HepG2 (cell line): ENCODE results near the gene SNX15. TPM values are rescaled to one million over a fixed set of nuclear protein-coding genes. Genes with fewer than 3 reads are reported as not detected.

Source experiments
- CREM ChIP-seq, 2 experiments: sonication (generic) in 1 of 2; formaldehyde crosslinking in 1 of 2; IDR thresholded peaks; 2 replicates each; pipeline versions ENCODE4 v1.4.0 to v1.6.1; 2016 to 2020; ENCODE audit warnings: antibody characterized with exemption in 1 of 2, mild to moderate bottlenecking in 1 of 2, missing genetic modification reagents in 1 of 2
- ESRRA ChIP-seq: sonication (generic); formaldehyde crosslinking; IDR thresholded peaks from 2 replicates; pipeline ENCODE4 v1.5.1; 2020; ENCODE audit warnings: mild to moderate bottlenecking, low read depth, missing genetic modification reagents
- FOXM1 ChIP-seq: sonication (generic); formaldehyde crosslinking; IDR thresholded peaks from 2 replicates; pipeline ENCODE4 v1.5.0; 2020; ENCODE audit warnings: missing genetic modification reagents
- KLF6 ChIP-seq: IDR thresholded peaks from 2 replicates; pipeline ENCODE4 v1.8.0; 2016; ENCODE audit warnings: missing biosample characterization, missing genetic modification reagents
- KMT2B ChIP-seq: IDR thresholded peaks from 2 replicates; pipeline ENCODE4 v1.6.1; 2016; ENCODE audit warnings: missing genetic modification reagents, missing compliant biosample characterization
- MTA1 ChIP-seq: sonication (generic); formaldehyde crosslinking; IDR thresholded peaks from 2 replicates; pipeline ENCODE4 v1.4.0; 2020; ENCODE audit warnings: missing genetic modification reagents, mild to moderate bottlenecking, borderline replicate concordance
- MTA3 ChIP-seq: sonication (generic); formaldehyde crosslinking; IDR thresholded peaks from 2 replicates; pipeline ENCODE4 v1.4.0; 2020; ENCODE audit warnings: missing genetic modification reagents
- NFAT5 ChIP-seq: sonication (generic); formaldehyde crosslinking; IDR thresholded peaks from 2 replicates; pipeline ENCODE4 v1.4.0; 2020; ENCODE audit warnings: missing genetic modification reagents
- POGZ ChIP-seq: sonication (generic); formaldehyde crosslinking; IDR thresholded peaks from 2 replicates; pipeline ENCODE4 v1.4.0; 2020; ENCODE audit warnings: mild to moderate bottlenecking, missing genetic modification reagents
- POLR2A ChIP-seq, 2 experiments: IDR thresholded peaks; 2 replicates each; pipeline ENCODE4 v1.6.1; 2011; ENCODE audit warnings: low read depth in 2 of 2, low read length in 2 of 2, mild to moderate bottlenecking in 1 of 2, moderate library complexity in 1 of 2; ENCODE audit not compliant: insufficient read depth in 1 of 2
- RFX5 ChIP-seq: IDR thresholded peaks from 2 replicates; pipeline ENCODE4 v1.6.1; 2011; ENCODE audit warnings: low read depth, low read length, improper control_type of control experiment
- RFXANK ChIP-seq: IDR thresholded peaks from 2 replicates; pipeline ENCODE4 v1.6.1; 2016
- SNRNP70 ChIP-seq: fragments of 200-400 bp; formaldehyde crosslinking; IDR thresholded peaks from 2 replicates; pipeline ENCODE4 v1.6.1; 2017; ENCODE audit warnings: mild to moderate bottlenecking, low read depth, low read length, moderate library complexity
- SRY ChIP-seq: sonication (generic); formaldehyde crosslinking; IDR thresholded peaks from 2 replicates; pipeline ENCODE4 v1.8.0; 2022; ENCODE audit warnings: mild to moderate bottlenecking, missing genetic modification reagents
- TBX3 ChIP-seq: fragments of 450-650 bp; IDR thresholded peaks from 2 replicates; pipeline ENCODE4 v1.6.1; 2017; ENCODE audit warnings: antibody characterized with exemption, mild to moderate bottlenecking, inconsistent platforms, borderline replicate concordance
- XRCC5 ChIP-seq: fragments of 200-400 bp; formaldehyde crosslinking; optimal IDR thresholded peaks from 2 replicates; pipeline ENCODE3; 2017; ENCODE audit warnings: mild to moderate bottlenecking, low read length
- YEATS2 ChIP-seq: sonication (generic); formaldehyde crosslinking; IDR thresholded peaks from 2 replicates; pipeline ENCODE4 v1.4.0; 2020; ENCODE audit warnings: missing genetic modification reagents, borderline replicate concordance
- ZNF20 ChIP-seq: sonication (generic); formaldehyde crosslinking; IDR thresholded peaks from 2 replicates; pipeline ENCODE4 v1.4.0; 2020; ENCODE audit warnings: mild to moderate bottlenecking, moderate library complexity, missing genetic modification reagents
- ZNF382 ChIP-seq: sonication (generic); formaldehyde crosslinking; IDR thresholded peaks from 2 replicates; pipeline ENCODE4 v1.5.0; 2020; ENCODE audit warnings: missing genetic modification reagents, mild to moderate bottlenecking, borderline replicate concordance
- ZNF530 ChIP-seq: sonication (generic); formaldehyde crosslinking; IDR thresholded peaks from 2 replicates; pipeline ENCODE4 v1.5.0; 2020; ENCODE audit warnings: low read depth, mild to moderate bottlenecking, missing genetic modification reagents
- ZNF577 ChIP-seq: sonication (generic); formaldehyde crosslinking; IDR thresholded peaks from 2 replicates; pipeline ENCODE4 v1.4.0; 2020; ENCODE audit warnings: mild to moderate bottlenecking, low read depth, missing genetic modification reagents, borderline replicate concordance
- ZNF580 ChIP-seq: IDR thresholded peaks from 2 replicates; pipeline ENCODE4 v1.6.1; 2016; ENCODE audit warnings: low read depth, borderline replicate concordance
- ZNF883 ChIP-seq: sonication (generic); formaldehyde crosslinking; IDR thresholded peaks from 2 replicates; pipeline ENCODE4 v1.5.1; 2020; ENCODE audit warnings: mild to moderate bottlenecking, missing genetic modification reagents; ENCODE audit errors: not compliant biosample characterization
- polyA plus RNA-seq, 8 experiments: library from polyadenylated mRNA; depleted of rRNA in 3 of 8; stranded (reverse) in 7 of 8; unstranded in 1 of 8; fragments of >200 nt; fragmentation: Illumina TruSeq in 4 of 8; extraction: Trizol in 4 of 8; gene quantifications; 2 replicates each; pipeline versions ENCODE4 v1.2.1 to v1.2.3, GENCODE V29; 2011 to 2016; ENCODE audit warnings: low read depth in 4 of 8, missing spikeins in 1 of 8, mixed read lengths in 1 of 8; ENCODE audit not compliant: insufficient read depth in 1 of 8
- total RNA-seq, 5 experiments: library from RNA; depleted of rRNA; stranded (reverse); fragments of >200 nt; fragmentation: Illumina TruSeq; extraction: Trizol; gene quantifications; 2 replicates each; pipeline ENCODE4 v1.2.3, GENCODE V29; 2016; ENCODE audit warnings: low read depth in 1 of 5
- TF ChIP-seq, protein P1 (sequence below): sonication (generic); formaldehyde crosslinking; IDR thresholded peaks from 2 replicates; pipeline ENCODE4 v1.8.1; 2022; ENCODE audit warnings: mild to moderate bottlenecking, missing genetic modification reagents

The SNX15 gene
- total and polyA plus RNA-seq, 2 of the 13 experiments (the other 11 are each of a cell fraction or from before 2014, with no cell fraction given): 19.1 to 22.6 TPM

DNA sequence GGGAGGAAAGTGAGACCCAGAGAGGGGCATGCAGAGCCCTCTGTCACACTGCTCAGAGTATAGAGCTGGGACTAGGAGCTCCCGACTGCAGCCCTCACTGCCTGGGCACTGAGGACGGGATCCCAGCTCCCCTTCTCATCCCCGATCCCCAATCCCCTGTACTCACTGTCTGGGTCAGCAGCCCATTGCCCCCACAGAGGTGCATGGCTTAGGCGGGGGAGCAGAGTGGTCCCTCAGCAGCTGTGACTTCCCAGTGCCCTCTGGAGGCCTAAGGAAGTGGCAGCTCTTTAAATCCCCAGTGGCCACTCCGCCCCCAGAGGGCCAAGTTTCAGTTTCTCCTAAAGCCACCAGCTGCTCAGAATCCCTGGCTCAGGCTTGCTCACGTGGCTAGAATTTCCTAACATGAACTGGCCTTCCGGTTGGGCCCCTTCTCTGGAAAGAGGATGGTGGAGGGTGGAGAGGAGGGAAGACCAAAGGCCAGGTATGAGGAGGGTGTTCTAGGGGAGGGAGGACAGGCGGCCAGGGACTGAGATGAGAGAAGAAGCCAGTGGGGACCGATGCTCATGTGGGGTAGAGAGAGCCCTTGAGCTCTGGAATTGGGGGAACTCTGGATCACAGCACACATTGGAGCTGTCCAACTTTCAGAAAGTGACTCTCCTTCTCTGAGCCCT, 30.4 kb upstream of the SNX15 start, which contains the start of gene BATF2 (continued):
- TF ChIP-seq ZNF883 (CRISPR knock-in tag) (peak; percentile 75), MTA3 (CRISPR knock-in tag) (no peak), RFX5 (no peak), SRY (CRISPR knock-in tag) (no peak), YEATS2 (CRISPR knock-in tag) (no peak), TBX3 (no peak), ZNF580 (CRISPR knock-in tag) (peak; percentile 32; the same call in 1 of the 2 replicates), RFXANK (CRISPR knock-in tag) (no peak), POLR2A (IDR thresholded peaks at IDR 0.05; ENCODE audit: insufficient read depth in 1 of 2, low read depth in 2 of 2, low read length in 2 of 2) (peak; percentile 71 to 84), KLF6 (CRISPR knock-in tag) (peak; percentile 68; the same call in 1 of the 2 replicates), ZNF20 (CRISPR knock-in tag) (no peak), ESRRA (CRISPR knock-in tag) (peak; percentile 74; the same call in 1 of the 2 replicates), CREM (IDR thresholded peaks at IDR 0.05) (peak; percentile 24; the same call in 1 of the 2 replicates), CREM (CRISPR knock-in tag; IDR thresholded peaks at IDR 0.05) (no peak), ZNF577 (CRISPR knock-in tag) (no peak), FOXM1 (no peak), XRCC5 (peak; percentile 85), NFAT5 (CRISPR knock-in tag) (no peak), ZNF530 (CRISPR knock-in tag) (no peak), POGZ (peak; percentile 67), ZNF382 (CRISPR knock-in tag) (no peak), MTA1 (CRISPR knock-in tag) (peak; percentile 83; the same call in 1 of the 2 replicates), KMT2B (CRISPR knock-in tag) (no peak), SNRNP70 (no peak)
- TF ChIP-seq, protein P1, sequence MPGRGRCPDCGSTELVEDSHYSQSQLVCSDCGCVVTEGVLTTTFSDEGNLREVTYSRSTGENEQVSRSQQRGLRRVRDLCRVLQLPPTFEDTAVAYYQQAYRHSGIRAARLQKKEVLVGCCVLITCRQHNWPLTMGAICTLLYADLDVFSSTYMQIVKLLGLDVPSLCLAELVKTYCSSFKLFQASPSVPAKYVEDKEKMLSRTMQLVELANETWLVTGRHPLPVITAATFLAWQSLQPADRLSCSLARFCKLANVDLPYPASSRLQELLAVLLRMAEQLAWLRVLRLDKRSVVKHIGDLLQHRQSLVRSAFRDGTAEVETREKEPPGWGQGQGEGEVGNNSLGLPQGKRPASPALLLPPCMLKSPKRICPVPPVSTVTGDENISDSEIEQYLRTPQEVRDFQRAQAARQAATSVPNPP (CRISPR knock-in tag): peak; percentile 74; the same call in 1 of the 2 replicates
